Measurements from ENCODE around the gene MSRB1.

MSRB1 gene

DNA sequence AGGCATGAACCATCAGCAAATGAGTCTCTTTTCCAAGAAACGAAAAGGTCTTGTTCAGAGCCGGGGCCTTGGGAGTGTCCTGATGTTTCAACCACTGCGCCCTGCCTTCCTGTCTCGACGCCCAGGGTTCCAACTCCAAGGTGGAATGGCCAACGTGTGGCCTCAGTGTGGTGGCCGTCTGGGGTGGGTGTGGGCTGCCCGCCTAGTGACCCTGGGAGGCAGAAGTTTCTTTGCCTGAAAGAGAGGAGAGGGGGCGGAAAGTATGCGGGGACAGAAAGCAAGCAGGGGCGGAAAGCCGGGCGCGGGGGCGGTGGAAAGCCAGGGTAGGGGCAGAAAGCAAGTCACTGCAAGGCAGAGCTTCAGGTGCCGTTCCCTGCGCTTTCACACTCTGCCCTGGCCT lies 4.1 kb downstream of the MSRB1 start:
- H3K4me3 ChIP-seq (ENCODE audit: low read depth, low read length): no peak overlapping the region

GRCh38 chr16:1938316-1938715 lies 4.7 kb downstream of the MSRB1 start:
- no peaks in the 10 kb centered on the region for H3K9me3 ChIP-seq (ENCODE audit: severe bottlenecking)
- no peak overlapping the region for H3K27ac ChIP-seq
- TF ChIP-seq CTCF (IDR thresholded peaks at IDR 0.05; ENCODE audit: low read depth, low read length): no peak
- H3K4me3 ChIP-seq (ENCODE audit: low read depth, low read length): no peak overlapping the region
- H3K36me3 ChIP-seq: peaks cover 16% of the 10 kb centered on the region
- DNase-seq: no peak
- H3K27me3 ChIP-seq (ENCODE audit: insufficient read depth, low read depth, severe bottlenecking): no peaks in the 10 kb centered on the region

More for the DNA sequence above, 4.1 kb downstream of the MSRB1 start:
- Histone ChIP-seq H3K27ac (no peak overlapping the region), H3K9me3 (ENCODE audit: severe bottlenecking) (no peaks in the 10 kb centered on the region), H3K27me3 (ENCODE audit: insufficient read depth, low read depth, severe bottlenecking) (no peaks in the 10 kb centered on the region), H3K36me3 (peaks cover 16% of the 10 kb centered on the region)
- no peak for DNase-seq
- no peak for TF ChIP-seq CTCF (IDR thresholded peaks at IDR 0.05; ENCODE audit: low read depth, low read length)

DNA sequence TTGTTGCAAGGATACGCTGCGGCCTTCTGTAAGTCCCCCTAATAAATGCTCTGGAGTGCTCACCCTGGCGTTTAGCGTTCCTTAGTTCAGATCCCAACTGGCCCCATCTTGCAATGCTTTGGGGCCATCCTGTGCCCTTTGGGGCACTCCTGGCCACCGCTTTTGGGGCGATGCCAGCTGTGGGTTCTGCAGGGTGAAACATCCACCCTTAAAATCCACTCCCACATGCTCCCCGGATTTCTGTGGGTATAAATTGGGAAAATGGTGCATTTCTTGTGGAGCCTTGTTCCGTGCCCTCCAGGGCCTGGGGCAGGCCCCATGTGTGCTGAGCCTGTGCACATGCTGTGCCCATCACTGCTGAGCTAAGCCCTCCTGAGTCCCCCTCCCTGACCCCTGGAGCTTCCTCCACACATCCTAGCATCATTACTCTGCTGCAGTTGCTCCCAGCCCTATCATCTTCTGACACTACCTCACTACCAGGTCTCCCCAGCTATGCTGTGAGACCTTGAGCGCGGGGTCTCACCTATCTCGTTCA lies 6.0 kb downstream of the MSRB1 start:
- Histone ChIP-seq H3K9me3 (ENCODE audit: severe bottlenecking) (no peaks in the 10 kb centered on the region), H3K36me3 (peaks cover 16% of the 10 kb centered on the region), H3K27ac (no peak overlapping the region), H3K4me3 (ENCODE audit: low read depth, low read length) (no peak overlapping the region), H3K27me3 (ENCODE audit: insufficient read depth, low read depth, severe bottlenecking) (no peaks in the 10 kb centered on the region)
- no peak for TF ChIP-seq CTCF (IDR thresholded peaks at IDR 0.05; ENCODE audit: low read depth, low read length)
- no peak for DNase-seq

- Histone ChIP-seq H3K4me3 (ENCODE audit: low read depth, low read length) (no peak overlapping the region), H3K27ac (no peak overlapping the region), H3K27me3 (ENCODE audit: insufficient read depth, low read depth, severe bottlenecking) (no peaks in the 10 kb centered on the region), H3K9me3 (ENCODE audit: severe bottlenecking) (no peaks in the 10 kb centered on the region), H3K36me3 (peaks cover 2% of the 10 kb centered on the region)
- no peak for DNase-seq
- no peak for TF ChIP-seq CTCF (IDR thresholded peaks at IDR 0.05; ENCODE audit: low read depth, low read length)
These were observed 9.8 kb downstream of the MSRB1 start for GRCh38 chr16:1933097-1933661.

GRCh38 chr16:1932050-1933028 lies 10.7 kb downstream of the MSRB1 start:
- peak; percentile 69 for DNase-seq
- Histone ChIP-seq H3K27ac (peak overlapping the region; percentile 14; the same call in 1 of the 2 replicates), H3K36me3 (no peaks in the 10 kb centered on the region)

More at GRCh38 chr16:1932050-1933028, 10.7 kb downstream of the MSRB1 start:
- no peak overlapping the region for H3K4me3 ChIP-seq (ENCODE audit: low read depth, low read length)
- TF ChIP-seq CTCF (IDR thresholded peaks at IDR 0.05; ENCODE audit: low read depth, low read length): peak; percentile 61
- no peaks in the 10 kb centered on the region for H3K27me3 ChIP-seq (ENCODE audit: insufficient read depth, low read depth, severe bottlenecking)
- no peaks in the 10 kb centered on the region for H3K9me3 ChIP-seq (ENCODE audit: severe bottlenecking)
